Jurkat, Clone E6-1 (cell line): ENCODE data around the gene IFT81.

Source experiments
- DNase-seq: peaks from one replicate; pipeline ENCODE4 v3.0.0-alpha.2; 2011; ENCODE audit warnings: low read depth, low spot score
- H3K4me3 ChIP-seq: 2 replicates; pipeline ENCODE4 v1.5.1; 2011; ENCODE audit warnings: mild to moderate bottlenecking, low read length, control low read depth, moderate library complexity

IFT81 gene

GRCh38 chr12:110137786-110138185 is 13.6 kb downstream of the IFT81 start:
- no peak for DNase-seq

GRCh38 chr12:110141389-110141788 is 17.2 kb downstream of the IFT81 start:
- H3K4me3 ChIP-seq: no peak overlapping the region
- DNase-seq: no peak

More at GRCh38 chr12:110137786-110138185, 13.6 kb downstream of the IFT81 start:
- H3K4me3 ChIP-seq: no peak overlapping the region

GRCh38 chr12:110146986-110147385 is 22.8 kb downstream of the IFT81 start:
- H3K4me3 ChIP-seq: no peak overlapping the region
- DNase-seq: no peak

DNA sequence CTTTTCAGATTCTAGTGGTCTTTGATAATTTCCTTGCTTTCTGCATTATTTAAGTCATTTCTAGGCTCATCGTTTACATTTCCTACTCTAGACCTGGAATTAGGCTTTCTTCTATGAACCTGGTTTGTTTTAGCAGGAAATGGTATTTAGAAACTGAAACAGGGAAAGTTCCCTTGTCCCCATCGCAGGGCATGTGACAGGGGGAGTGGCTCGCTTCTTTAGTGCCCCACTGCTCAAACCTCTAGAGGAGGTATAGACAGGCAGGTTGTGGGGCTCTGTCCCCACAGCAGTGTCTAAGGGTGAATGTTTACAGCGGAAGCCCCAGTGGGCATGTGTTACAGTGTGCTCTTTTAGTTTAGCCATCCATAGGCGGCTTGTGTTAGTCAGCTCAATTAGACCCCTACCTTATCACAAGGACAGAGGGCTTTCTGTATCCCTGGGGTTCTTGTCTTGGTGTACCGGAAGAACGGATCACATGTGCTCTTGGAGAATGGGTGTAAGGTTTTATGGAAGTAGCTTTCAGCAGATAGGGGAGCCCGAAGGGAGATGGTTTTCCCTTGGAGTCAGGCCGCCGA is 25.0 kb downstream of the IFT81 start:
- no peak for DNase-seq
- H3K4me3 ChIP-seq: no peak overlapping the region

GRCh38 chr12:110156766-110157165 is 32.6 kb downstream of the IFT81 start:
- no peak for DNase-seq

GRCh38 chr12:110157539-110157938 is 33.4 kb downstream of the IFT81 start:
- no peak for DNase-seq
- no peak overlapping the region for H3K4me3 ChIP-seq

More at GRCh38 chr12:110156766-110157165, 32.6 kb downstream of the IFT81 start:
- H3K4me3 ChIP-seq: no peak overlapping the region

- DNase-seq: no peak
- no peak overlapping the region for H3K4me3 ChIP-seq
Measured at GRCh38 chr12:110159671-110160245, 35.6 kb downstream of the IFT81 start.

- H3K4me3 ChIP-seq: no peak overlapping the region
- no peak for DNase-seq
Measured at GRCh38 chr12:110165540-110166159, 41.5 kb downstream of the IFT81 start.

DNA sequence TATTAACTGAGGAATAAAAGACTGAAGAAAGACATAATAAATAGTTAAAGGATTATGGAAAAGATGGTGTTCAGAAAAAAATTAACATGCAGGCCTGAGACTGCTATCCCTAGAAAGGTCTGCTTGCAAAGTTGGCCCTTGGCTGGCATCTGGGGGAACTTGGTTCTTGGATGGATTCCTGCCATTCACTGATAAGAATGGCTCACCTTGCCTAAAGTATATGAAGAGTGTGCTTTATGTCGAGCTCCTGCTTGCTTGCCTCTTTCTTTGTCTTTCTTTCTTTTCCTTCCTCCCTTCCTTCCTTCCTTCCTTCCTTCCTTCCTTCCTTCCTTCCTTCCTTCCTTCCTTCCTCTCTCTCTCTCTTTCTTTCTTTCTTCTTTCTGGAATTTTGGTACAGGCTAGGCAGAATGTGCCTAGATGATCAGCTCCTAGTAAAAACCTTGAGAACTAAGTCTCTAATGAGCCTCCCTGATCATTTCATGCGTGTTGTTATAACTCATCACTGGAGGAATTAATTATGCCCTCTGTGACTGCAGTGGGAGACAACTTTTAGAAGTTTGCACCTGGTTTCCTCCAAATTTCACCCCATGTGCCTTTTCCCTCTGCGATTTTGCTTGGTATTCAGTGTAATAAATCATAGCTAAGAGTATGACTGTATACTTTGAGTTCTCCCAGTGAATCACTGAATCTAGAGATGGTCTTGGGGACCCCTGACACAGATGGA is 44.7 kb downstream of the IFT81 start:
- DNase-seq: no peak
- H3K4me3 ChIP-seq: no peak overlapping the region

- no peak overlapping the region for H3K4me3 ChIP-seq
- no peak for DNase-seq
Measured at GRCh38 chr12:110170535-110171185, 46.5 kb downstream of the IFT81 start.

- DNase-seq: no peak
- H3K4me3 ChIP-seq: no peak overlapping the region
Measured at GRCh38 chr12:110171186-110171538, 47.0 kb downstream of the IFT81 start.

DNA sequence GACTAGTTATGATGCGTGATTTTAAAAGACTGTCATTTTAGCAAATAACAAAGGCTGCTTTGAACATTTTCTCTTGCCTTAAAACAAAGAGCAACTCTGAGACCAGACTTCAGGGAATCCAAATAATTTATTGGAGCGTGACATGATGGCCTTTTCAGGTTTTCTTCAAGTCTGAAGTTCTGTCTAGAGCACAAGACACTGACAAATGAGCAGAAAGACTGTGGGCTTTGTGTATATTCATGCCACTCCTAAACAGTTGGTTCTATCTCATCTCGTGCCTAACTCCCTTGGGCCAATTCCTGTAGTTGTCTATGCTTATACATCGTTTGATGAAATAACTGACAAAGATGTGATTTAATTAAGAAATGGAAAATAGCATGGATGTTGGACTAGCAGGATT is 47.5 kb downstream of the IFT81 start:
- DNase-seq: no peak
- no peak overlapping the region for H3K4me3 ChIP-seq

- no peak overlapping the region for H3K4me3 ChIP-seq
- DNase-seq: no peak
Measured at GRCh38 chr12:110174373-110174996, 50.3 kb downstream of the IFT81 start.

GRCh38 chr12:110175201-110175600 is 51.0 kb downstream of the IFT81 start:
- DNase-seq: no peak
- no peak overlapping the region for H3K4me3 ChIP-seq

GRCh38 chr12:110176745-110177144 is 52.6 kb downstream of the IFT81 start:
- DNase-seq: no peak

GRCh38 chr12:110179291-110179690 is 55.1 kb downstream of the IFT81 start:
- no peak for DNase-seq
- H3K4me3 ChIP-seq: no peak overlapping the region

More at GRCh38 chr12:110176745-110177144, 52.6 kb downstream of the IFT81 start:
- no peak overlapping the region for H3K4me3 ChIP-seq

DNA sequence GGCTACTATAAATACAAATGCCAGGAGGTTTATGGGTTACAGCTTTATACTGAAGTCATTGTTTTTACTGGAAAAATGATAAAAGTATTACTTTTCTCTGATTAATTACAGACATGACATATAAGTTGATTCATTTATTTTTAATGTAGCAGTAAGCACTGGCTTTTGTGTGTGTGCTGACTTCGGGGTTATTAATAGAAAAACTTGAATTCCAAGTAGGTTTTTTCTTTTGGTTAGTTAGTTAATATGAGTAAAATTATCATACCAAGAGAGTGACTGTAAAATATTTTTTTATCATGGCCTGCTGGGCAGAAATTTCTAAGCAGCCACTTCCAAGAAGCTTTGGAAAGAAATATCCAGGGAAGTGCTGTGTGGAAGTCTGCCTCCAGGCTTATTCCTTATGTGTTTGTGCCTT is 56.4 kb downstream of the IFT81 start:
- no peak overlapping the region for H3K4me3 ChIP-seq
- no peak for DNase-seq

DNA sequence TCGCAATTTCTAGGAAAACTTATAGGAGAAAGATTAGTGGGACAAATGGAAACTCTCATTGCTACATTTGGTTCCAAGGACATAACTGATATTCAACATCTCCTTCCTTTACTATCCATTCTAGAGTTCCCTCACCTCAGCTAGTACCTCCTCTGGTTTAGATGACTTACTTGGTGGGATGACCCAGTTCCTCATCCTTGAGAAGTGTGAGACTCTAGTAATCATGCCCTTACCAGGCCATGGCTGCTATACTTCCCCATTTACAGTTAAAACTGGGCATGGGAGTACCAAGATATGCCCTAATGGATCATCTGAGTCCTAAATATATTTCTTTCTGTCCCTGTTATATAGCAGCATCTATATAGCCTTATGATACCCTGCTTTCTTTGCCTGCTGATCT is 58.1 kb downstream of the IFT81 start:
- H3K4me3 ChIP-seq: no peak overlapping the region
- no peak for DNase-seq

GRCh38 chr12:110183386-110183785 is 59.2 kb downstream of the IFT81 start:
- no peak overlapping the region for H3K4me3 ChIP-seq
- DNase-seq: no peak
